ENCODE data around the gene SPATA3. TPM values are rescaled to one million over a fixed set of nuclear protein-coding genes. Genes with fewer than 3 reads are reported as not detected.

The SPATA3 gene
- polyA plus RNA-seq, 3 donors from 2014 or later: not detected

GRCh38 chr2:231032575-231033140, 36.7 kb downstream of the SPATA3 start:
- no peaks in the 10 kb centered on the region for H3K9me3 Mint-ChIP-seq
- H3K4me1 Mint-ChIP-seq: peaks cover 5 to 6% of the 10 kb centered on the region in 2 donors
- H3K36me3 Mint-ChIP-seq: no peaks in the 10 kb centered on the region
- no peak for DNase-seq
- no peak overlapping the region for H3K4me3 Mint-ChIP-seq
- no peak overlapping the region for H3K27ac Mint-ChIP-seq
- peaks cover 22 to 25% (median 23%) of the 10 kb centered on the region in 3 donors for H3K27me3 Mint-ChIP-seq (ENCODE audit: low read depth in 3 of 3)

- no peak overlapping the region for H3K27ac Mint-ChIP-seq
- H3K27me3 Mint-ChIP-seq (ENCODE audit: low read depth in 3 of 3): peaks cover 20 to 23% (median 22%) of the 10 kb centered on the region in 3 donors
- no peak overlapping the region for H3K4me3 Mint-ChIP-seq
- H3K36me3 Mint-ChIP-seq: no peaks in the 10 kb centered on the region
- DNase-seq: no peak
- peaks cover 5 to 7% of the 10 kb centered on the region in 2 donors for H3K4me1 Mint-ChIP-seq
- H3K9me3 Mint-ChIP-seq: no peaks in the 10 kb centered on the region
These were observed 37.5 kb downstream of the SPATA3 start for GRCh38 chr2:231033147-231034132.

- peaks cover 22 to 30% (median 24%) of the 10 kb centered on the region in 3 donors for H3K27me3 Mint-ChIP-seq (ENCODE audit: low read depth in 3 of 3)
- no peak overlapping the region for H3K27ac Mint-ChIP-seq
- H3K36me3 Mint-ChIP-seq: no peaks in the 10 kb centered on the region
- peaks cover 5 to 8% of the 10 kb centered on the region in 2 donors for H3K4me1 Mint-ChIP-seq
- DNase-seq: no peak
- no peaks in the 10 kb centered on the region for H3K9me3 Mint-ChIP-seq
- no peak overlapping the region for H3K4me3 Mint-ChIP-seq
These were observed 38.5 kb downstream of the SPATA3 start for GRCh38 chr2:231034291-231034882.

DNA sequence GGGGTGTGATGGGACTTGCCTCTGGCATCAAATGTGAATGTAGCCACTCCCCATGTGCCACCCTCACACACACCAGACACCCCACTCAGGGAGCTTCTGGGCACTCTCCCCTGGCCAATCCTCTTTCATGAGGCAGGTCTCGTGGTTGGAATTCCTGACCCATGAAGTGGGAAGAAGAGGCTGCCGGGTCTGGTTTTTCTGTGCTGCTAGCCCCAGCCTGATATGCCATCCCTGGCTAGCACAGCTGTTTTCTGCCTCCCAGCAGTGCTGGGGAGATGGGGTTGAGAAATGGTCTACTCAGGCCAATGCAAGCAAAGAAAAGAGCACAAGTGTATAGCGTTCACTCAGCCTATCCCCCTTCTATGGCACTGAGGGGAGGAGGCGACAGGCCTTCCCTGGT, 40.2 kb downstream of the SPATA3 start:
- Mint-ChIP-seq H3K27ac (no peak overlapping the region), H3K4me3 (peak overlapping the region in 2 of 5 donors; percentile 14 to 56), H3K4me1 (peaks cover 5 to 8% of the 10 kb centered on the region in 2 donors), H3K27me3 (ENCODE audit: low read depth in 3 of 3) (peaks cover 25 to 34% (median 30%) of the 10 kb centered on the region in 3 donors), H3K9me3 (no peaks in the 10 kb centered on the region), H3K36me3 (no peaks in the 10 kb centered on the region)
- DNase-seq: no peak

DNA sequence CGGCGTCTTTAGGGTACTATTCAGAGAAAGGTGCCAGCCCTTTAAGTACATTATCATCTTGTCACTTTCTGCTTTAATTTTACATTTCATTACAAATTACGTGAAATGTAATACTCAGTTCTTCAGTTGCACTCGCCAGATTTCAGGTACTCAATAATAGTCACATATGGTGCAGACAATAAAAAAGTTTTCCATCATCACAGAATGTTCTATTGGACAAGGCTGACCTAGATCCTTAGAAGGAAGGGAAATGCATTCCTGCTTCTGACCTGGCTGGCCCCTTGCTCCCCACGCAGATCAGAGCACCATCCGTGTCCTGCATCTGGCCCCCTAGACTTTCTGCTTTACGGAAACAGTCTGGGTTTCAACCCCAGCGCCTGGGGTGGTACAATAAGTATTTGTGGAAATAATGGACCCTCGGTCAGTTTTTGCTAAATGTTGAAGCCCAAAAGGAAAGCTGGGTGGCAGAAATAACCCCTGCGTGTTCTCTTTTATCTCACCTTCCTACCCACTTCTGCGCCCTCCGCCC, 40.7 kb downstream of the SPATA3 start:
- DNase-seq: no peak
- H3K9me3 Mint-ChIP-seq: no peaks in the 10 kb centered on the region
- H3K4me3 Mint-ChIP-seq: peak overlapping the region; percentile 22 to 57 (median 48)
- H3K4me1 Mint-ChIP-seq: peaks cover 5 to 8% of the 10 kb centered on the region in 2 donors
- H3K36me3 Mint-ChIP-seq: no peaks in the 10 kb centered on the region
- no peak overlapping the region for H3K27ac Mint-ChIP-seq
- H3K27me3 Mint-ChIP-seq (ENCODE audit: low read depth in 3 of 3): peaks cover 24 to 37% (median 34%) of the 10 kb centered on the region in 3 donors

DNA sequence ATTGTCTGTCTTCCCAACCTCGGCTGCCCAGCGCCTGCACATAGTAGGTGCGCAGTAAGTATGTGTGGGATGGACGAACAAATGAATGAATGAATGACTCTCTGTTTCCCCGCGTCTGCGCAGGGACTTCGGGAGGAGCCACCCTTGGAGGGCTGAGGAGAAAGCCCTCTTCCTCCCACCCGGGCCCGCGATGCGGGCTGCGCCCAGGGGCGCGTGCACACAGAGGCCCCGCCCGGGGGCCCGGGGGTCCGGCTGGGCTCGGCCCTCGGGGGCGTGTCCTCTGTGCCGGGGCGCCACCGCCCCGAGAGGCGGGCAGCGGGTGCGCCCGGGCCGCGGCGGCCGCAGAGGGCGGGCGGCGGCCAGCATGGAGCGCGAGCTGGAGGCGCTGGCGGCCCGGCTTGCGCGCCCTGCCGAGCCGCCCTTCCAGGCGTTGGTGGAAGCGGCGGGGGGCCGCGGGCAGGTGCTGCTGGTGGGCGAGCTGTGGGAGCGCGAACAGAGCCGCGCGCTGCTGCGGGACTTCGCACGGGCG, 41.3 kb downstream of the SPATA3 start, which contains the start of gene C2orf72:
Gene C2orf72 (plus strand): TSS at position 322 of the 529 bp plus-strand sequence. CDS start 43 bp downstream, at position 365.
- peaks cover 5 to 8% of the 10 kb centered on the region in 2 donors for H3K4me1 Mint-ChIP-seq
- peaks cover 19 to 37% (median 35%) of the 10 kb centered on the region in 3 donors for H3K27me3 Mint-ChIP-seq (ENCODE audit: low read depth in 3 of 3)
- no peak for DNase-seq
- H3K27ac Mint-ChIP-seq: no peak within 1 kb of the TSS
- H3K36me3 Mint-ChIP-seq: no peaks in the 10 kb centered on the region
- H3K9me3 Mint-ChIP-seq: no peaks in the 10 kb centered on the region
- peak within 1 kb of the TSS; percentile 27 to 57 (median 55) for H3K4me3 Mint-ChIP-seq

DNA sequence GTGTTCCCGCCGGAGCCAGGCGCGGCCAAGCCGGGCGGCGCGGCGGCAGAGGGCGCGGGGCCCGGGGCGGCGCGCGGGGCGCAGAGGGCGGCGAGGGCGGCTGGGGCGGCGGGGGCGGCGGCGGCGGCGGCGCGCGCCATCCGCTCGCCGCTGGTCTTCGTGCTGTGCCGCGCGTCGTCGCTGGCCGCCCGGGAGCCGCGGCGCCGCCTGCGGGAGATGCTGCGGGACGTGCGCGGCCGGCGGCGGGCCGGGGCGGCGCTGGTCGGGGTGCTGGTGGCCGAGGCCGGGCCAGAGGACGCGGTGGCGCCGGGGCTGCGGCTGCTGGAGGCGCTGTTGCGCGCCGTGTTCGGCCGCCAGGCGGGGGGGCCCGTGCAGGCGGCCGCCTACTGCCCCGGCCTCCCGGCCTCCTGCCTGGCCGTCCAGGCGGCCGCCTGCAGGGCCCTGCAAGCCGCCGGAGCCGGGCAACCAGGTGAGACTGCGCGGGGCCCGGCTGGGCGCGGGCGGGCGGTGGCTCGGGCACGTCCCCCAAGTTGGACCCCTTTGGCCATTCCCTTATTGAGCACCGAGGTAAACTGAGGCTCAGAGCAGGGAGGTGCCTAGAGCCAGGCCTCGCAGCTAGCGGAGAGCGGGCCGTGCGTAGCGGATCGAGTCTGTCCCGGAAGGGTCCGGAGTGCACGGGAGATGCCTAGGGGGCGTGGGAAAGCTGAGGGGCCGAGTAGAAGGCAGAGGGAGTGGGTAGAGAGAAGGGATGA, 42.0 kb downstream of the SPATA3 start:
- DNase-seq: no peak
- H3K27me3 Mint-ChIP-seq (ENCODE audit: low read depth in 3 of 3): peaks cover 15 to 35% (median 33%) of the 10 kb centered on the region in 3 donors
- H3K36me3 Mint-ChIP-seq: no peaks in the 10 kb centered on the region
- H3K4me3 Mint-ChIP-seq: peak overlapping the region; percentile 23 to 55 (median 39)
- peaks cover 5 to 8% of the 10 kb centered on the region in 2 donors for H3K4me1 Mint-ChIP-seq
- H3K27ac Mint-ChIP-seq: no peak overlapping the region
- H3K9me3 Mint-ChIP-seq: no peaks in the 10 kb centered on the region

- peak overlapping the region; percentile 23 to 55 (median 39) for H3K4me3 Mint-ChIP-seq
- peaks cover 5 to 8% of the 10 kb centered on the region in 2 donors for H3K4me1 Mint-ChIP-seq
- no peak overlapping the region for H3K27ac Mint-ChIP-seq
- no peak for DNase-seq
- no peaks in the 10 kb centered on the region for H3K36me3 Mint-ChIP-seq
- peaks cover 15 to 38% (median 32%) of the 10 kb centered on the region in 3 donors for H3K27me3 Mint-ChIP-seq (ENCODE audit: low read depth in 3 of 3)
- H3K9me3 Mint-ChIP-seq: no peaks in the 10 kb centered on the region
These were observed 42.8 kb downstream of the SPATA3 start for GRCh38 chr2:231038483-231039293.

GRCh38 chr2:231039294-231039664, 43.4 kb downstream of the SPATA3 start:
- no peak overlapping the region for H3K27ac Mint-ChIP-seq
- H3K9me3 Mint-ChIP-seq: no peaks in the 10 kb centered on the region
- H3K36me3 Mint-ChIP-seq: no peaks in the 10 kb centered on the region
- DNase-seq: no peak
- H3K27me3 Mint-ChIP-seq (ENCODE audit: low read depth in 3 of 3): peaks cover 12 to 35% (median 31%) of the 10 kb centered on the region in 3 donors
- no peak overlapping the region for H3K4me3 Mint-ChIP-seq
- H3K4me1 Mint-ChIP-seq: peaks cover 5 to 8% of the 10 kb centered on the region in 2 donors

GRCh38 chr2:231039821-231040364, 44.0 kb downstream of the SPATA3 start:
- no peak overlapping the region for H3K27ac Mint-ChIP-seq
- no peak for DNase-seq

DNA sequence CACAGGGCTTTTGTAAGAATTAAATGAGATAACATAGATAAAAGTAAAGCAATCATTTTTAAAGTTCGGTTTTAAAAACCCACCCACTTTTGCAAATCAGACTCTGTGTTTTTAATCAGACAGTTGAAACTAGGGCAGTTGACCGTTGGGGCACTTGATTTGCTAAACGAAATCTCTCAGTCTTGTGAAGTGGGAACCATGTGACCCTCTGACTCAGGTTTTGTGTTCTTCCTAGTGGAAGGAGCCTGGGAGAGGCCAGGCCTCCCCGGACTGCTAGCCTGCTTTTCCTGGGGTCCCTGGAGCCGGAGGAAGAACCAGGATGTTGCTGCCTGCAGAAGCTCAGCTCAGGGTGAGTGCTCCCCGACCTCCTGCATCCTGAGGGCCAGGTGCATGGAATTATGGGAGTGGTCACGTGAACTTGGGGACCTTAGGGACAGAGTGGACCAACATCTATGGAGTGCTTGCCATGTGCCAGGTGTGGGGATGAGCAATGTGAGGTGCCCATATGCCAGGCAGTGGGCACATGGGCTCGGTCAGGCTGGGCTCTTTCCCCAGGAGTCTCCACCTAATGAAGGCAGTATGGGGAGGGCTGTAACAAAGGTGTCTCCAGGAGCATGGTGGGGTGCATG, 45.3 kb downstream of the SPATA3 start:
- no peaks in the 10 kb centered on the region for H3K9me3 Mint-ChIP-seq

More at GRCh38 chr2:231039821-231040364, 44.0 kb downstream of the SPATA3 start:
- Mint-ChIP-seq H3K36me3 (no peaks in the 10 kb centered on the region), H3K27me3 (ENCODE audit: low read depth in 3 of 3) (peaks cover 12 to 32% (median 30%) of the 10 kb centered on the region in 3 donors), H3K9me3 (no peaks in the 10 kb centered on the region), H3K4me1 (peaks cover 5 to 8% of the 10 kb centered on the region in 2 donors), H3K4me3 (no peak overlapping the region)

More for the DNA sequence above, 45.3 kb downstream of the SPATA3 start:
- H3K27me3 Mint-ChIP-seq (ENCODE audit: low read depth in 3 of 3): peaks cover 12 to 32% (median 28%) of the 10 kb centered on the region in 3 donors
- no peak overlapping the region for H3K4me3 Mint-ChIP-seq
- peaks cover 5 to 8% of the 10 kb centered on the region in 2 donors for H3K4me1 Mint-ChIP-seq
- H3K36me3 Mint-ChIP-seq: no peaks in the 10 kb centered on the region
- no peak overlapping the region for H3K27ac Mint-ChIP-seq
- no peak for DNase-seq

Data from immature natural killer cell (primary cell).